LNCaP clone FGC (cell line): Measurements from ENCODE around the gene ARSA.
A peak's percentile ranks its signal among the peaks of the same experiment; 100 is the strongest.

Experiments used
- DNase-seq: peaks from one replicate; pipeline ENCODE4 v3.0.0-alpha.2; 2011; ENCODE audit warnings: low read depth
- H3K4me3 ChIP-seq: 2 replicates; pipeline ENCODE4 v1.5.1; 2011; ENCODE audit warnings: mild to moderate bottlenecking, low read depth, low read length, control low read depth
- TF ChIP-seq, protein P1 (sequence below): IDR thresholded peaks from 2 replicates; pipeline ENCODE4 v1.5.1; 2012; ENCODE audit warnings: mild to moderate bottlenecking; ENCODE audit not compliant: control insufficient read depth, insufficient read depth; ENCODE audit errors: extremely low read depth

The ARSA gene

DNA sequence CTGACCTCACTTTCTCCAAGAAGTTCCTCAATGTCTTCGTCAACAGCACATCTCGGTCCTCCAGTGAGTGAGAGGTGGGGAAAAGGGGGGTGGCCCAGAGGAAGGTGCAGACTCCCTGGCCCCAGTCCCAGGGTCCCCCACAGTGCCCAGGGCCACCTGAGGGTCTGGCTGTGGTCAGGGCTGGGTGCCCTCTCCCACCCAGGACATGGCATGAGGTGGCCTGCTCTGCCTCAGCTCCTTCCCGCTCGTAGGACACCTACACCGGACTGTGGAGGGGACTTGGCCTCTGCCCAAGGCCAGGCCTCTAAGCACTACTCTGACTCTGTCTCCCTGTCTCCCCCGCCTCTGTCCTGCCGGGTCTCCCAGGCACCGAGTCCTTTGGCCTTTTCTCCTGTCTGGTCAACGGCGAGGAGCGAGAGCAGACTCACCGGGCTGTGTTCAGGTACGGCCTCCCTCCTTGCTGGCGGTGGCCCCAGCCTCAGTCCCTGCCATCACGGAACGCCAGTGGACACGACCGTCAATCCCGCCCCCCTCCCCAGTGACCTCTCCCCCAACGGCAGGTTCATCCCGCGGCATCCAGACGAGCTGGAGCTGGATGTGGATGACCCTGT is 22.8 kb downstream of the ARSA start:
- H3K4me3 ChIP-seq: no peak overlapping the region
- no peak for DNase-seq
- TF ChIP-seq, protein P1, sequence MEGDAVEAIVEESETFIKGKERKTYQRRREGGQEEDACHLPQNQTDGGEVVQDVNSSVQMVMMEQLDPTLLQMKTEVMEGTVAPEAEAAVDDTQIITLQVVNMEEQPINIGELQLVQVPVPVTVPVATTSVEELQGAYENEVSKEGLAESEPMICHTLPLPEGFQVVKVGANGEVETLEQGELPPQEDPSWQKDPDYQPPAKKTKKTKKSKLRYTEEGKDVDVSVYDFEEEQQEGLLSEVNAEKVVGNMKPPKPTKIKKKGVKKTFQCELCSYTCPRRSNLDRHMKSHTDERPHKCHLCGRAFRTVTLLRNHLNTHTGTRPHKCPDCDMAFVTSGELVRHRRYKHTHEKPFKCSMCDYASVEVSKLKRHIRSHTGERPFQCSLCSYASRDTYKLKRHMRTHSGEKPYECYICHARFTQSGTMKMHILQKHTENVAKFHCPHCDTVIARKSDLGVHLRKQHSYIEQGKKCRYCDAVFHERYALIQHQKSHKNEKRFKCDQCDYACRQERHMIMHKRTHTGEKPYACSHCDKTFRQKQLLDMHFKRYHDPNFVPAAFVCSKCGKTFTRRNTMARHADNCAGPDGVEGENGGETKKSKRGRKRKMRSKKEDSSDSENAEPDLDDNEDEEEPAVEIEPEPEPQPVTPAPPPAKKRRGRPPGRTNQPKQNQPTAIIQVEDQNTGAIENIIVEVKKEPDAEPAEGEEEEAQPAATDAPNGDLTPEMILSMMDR: no peak

DNA sequence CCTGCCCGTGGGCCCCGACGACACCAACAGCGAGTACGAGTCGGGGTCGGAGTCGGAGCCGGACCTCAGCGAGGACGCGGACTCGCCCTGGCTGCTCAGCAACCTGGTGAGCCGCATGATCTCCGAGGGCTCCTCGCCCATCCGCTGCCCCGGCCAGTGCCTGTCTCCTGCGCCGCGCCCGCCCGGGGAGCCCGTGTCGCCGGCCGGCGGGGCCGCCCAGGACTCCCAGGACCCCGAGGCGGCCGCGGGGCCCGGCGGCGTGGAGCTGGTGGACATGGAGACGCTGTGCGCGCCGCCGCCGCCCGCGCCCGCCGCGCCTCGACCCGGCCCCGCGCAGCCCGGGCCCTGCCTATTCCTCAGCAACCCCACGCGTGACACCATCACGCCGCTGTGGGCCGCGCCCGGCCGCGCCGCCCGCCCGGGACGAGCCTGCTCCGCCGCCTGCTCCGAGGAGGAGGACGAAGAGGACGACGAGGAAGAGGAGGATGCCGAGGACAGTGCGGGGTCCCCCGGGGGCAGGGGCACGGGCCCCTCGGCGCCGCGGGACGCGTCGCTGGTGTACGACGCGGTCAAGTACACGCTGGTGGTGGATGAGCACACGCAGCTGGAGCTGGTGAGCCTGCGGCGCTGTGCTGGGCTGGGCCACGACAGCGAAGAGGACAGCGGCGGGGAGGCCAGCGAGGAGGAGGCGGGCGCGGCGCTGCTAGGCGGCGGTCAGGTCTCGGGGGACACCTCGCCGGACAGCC is 23.5 kb downstream of the ARSA start:
- no peak overlapping the region for H3K4me3 ChIP-seq
- DNase-seq: no peak
- TF ChIP-seq, protein P1: no peak

- no peak overlapping the region for H3K4me3 ChIP-seq
- DNase-seq: no peak
Observed at GRCh38 chr22:50603511-50604255, 24.3 kb downstream of the ARSA start.

DNA sequence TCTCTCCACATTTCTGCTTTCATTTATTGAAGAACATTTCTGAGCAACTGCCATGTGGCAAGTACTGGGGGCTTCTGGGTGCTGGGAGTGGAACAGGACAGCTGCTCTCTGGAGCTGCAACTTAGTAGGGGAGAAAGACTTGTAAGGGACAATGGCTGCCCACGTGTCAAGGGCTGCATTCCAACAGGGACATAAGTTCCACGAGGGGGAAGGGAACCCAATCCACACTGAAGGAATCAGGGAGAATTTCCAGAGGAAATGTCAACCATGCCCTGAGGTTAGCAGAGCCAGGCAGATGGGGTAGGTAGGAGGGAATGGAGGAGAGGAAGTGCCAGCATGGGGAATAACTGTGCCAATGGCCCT is 25.6 kb downstream of the ARSA start:
- TF ChIP-seq, protein P1: no peak
- no peak overlapping the region for H3K4me3 ChIP-seq
- no peak for DNase-seq

More at GRCh38 chr22:50603511-50604255, 24.3 kb downstream of the ARSA start:
- TF ChIP-seq, protein P1: no peak

GRCh38 chr22:50601669-50602337 is 26.1 kb downstream of the ARSA start:
- no peak for DNase-seq
- TF ChIP-seq, protein P1: no peak
- peak overlapping the region; percentile 57 for H3K4me3 ChIP-seq

- no peak for DNase-seq
- H3K4me3 ChIP-seq: peak overlapping the region; percentile 57
- TF ChIP-seq, protein P1: no peak
Observed at GRCh38 chr22:50600967-50601668, 26.8 kb downstream of the ARSA start.
